NCI-H146 treated with DMSO at 0.1 percent for 48 hours (cell line): ENCODE data around the gene PSMD8.
A peak's percentile ranks its signal among the peaks of the same experiment; 100 is the strongest.
"Not testable (repeated sequence)": the region's sequence is repeated elsewhere in the genome, so short reads cannot be mapped to it uniquely, and the experiment has no call there.

Experiments
- DNase-seq: peaks from one replicate; lab custom pipeline; 2025; ENCODE audit not compliant: unreplicated experiment; lab: John Stamatoyannopoulos, UW

Gene PSMD8

GRCh38 chr19:38409631-38410133 lies 35.3 kb downstream of the PSMD8 start:
- no peak for DNase-seq

- not testable (repeated sequence) for DNase-seq
Observed at GRCh38 chr19:38410407-38410806, 36.0 kb downstream of the PSMD8 start.

GRCh38 chr19:38411041-38411712 lies 36.8 kb downstream of the PSMD8 start:
- no peak for DNase-seq

GRCh38 chr19:38411898-38412297 lies 37.5 kb downstream of the PSMD8 start:
- DNase-seq = not testable (repeated sequence)

- no peak for DNase-seq
Observed at GRCh38 chr19:38412491-38412890, 38.1 kb downstream of the PSMD8 start.

- DNase-seq = no peak
Observed at GRCh38 chr19:38412961-38413360, 38.6 kb downstream of the PSMD8 start.

GRCh38 chr19:38413416-38413815 lies 39.0 kb downstream of the PSMD8 start:
- DNase-seq = no peak

GRCh38 chr19:38417146-38417543 lies 42.8 kb downstream of the PSMD8 start:
- DNase-seq = no peak

- DNase-seq = peak; percentile 42
Observed at GRCh38 chr19:38417544-38418506, 43.5 kb downstream of the PSMD8 start.

GRCh38 chr19:38420935-38421334 lies 46.6 kb downstream of the PSMD8 start:
- DNase-seq = no peak

- DNase-seq = no peak
Observed at GRCh38 chr19:38421856-38422255, 47.5 kb downstream of the PSMD8 start.

GRCh38 chr19:38422438-38422837 lies 48.1 kb downstream of the PSMD8 start:
- DNase-seq = no peak

- no peak for DNase-seq
Observed at GRCh38 chr19:38424272-38424671, 49.9 kb downstream of the PSMD8 start.

- no peak for DNase-seq
Observed at GRCh38 chr19:38425222-38425809, 50.9 kb downstream of the PSMD8 start.

- no peak for DNase-seq
Observed at GRCh38 chr19:38425810-38426466, 51.6 kb downstream of the PSMD8 start, which contains the start of gene RASGRP4. RASGRP4 (minus strand) TSS chr19:38426219; CDS start chr19:38426091, 128 bp downstream.

GRCh38 chr19:38427035-38427677 lies 52.8 kb downstream of the PSMD8 start:
- not testable (repeated sequence) for DNase-seq

GRCh38 chr19:38429055-38429810 lies 54.9 kb downstream of the PSMD8 start:
- DNase-seq = no peak

GRCh38 chr19:38429811-38430156 lies 55.4 kb downstream of the PSMD8 start:
- DNase-seq = no peak

GRCh38 chr19:38430931-38431330 lies 56.6 kb downstream of the PSMD8 start:
- no peak for DNase-seq

- no peak for DNase-seq
Observed at GRCh38 chr19:38433268-38433733, 58.9 kb downstream of the PSMD8 start, which contains the start of gene RYR1. RYR1 (plus strand) TSS chr19:38433691; CDS start chr19:38433830, 139 bp downstream.
